ENCODE data around the gene GPR31. TPM values are rescaled to one million over a fixed set of nuclear protein-coding genes. Genes with fewer than 3 reads are reported as not detected.
"Not testable (repeated sequence)": the region's sequence is repeated elsewhere in the genome, so short reads cannot be mapped to it uniquely, and the experiment has no call there.

The GPR31 gene
- total RNA-seq, 1 experiment from 2014 or later = not detected

DNA sequence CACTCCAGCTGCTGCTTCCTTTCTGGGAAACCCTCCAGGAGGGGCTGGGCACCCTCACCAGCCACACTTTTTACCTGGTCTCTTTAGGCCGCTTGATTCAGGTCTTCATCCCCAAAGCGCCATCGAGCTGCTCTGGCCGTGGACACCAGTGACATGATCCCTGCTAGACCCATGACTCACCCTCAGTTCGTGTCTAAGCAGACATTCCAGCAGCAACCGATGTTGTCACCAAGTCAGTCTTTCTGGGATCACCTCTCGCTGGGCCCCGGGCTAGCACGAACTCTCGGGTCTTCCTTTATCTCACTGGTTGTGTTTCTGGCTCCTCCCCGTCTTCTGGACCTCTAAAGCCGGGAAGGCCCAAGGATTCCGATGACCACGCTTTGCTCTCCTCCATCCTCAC is 43.0 kb upstream of the GPR31 start:
- Histone ChIP-seq H3K14ac (ENCODE audit: insufficient read depth, low read length) (no peak overlapping the region), H3K23me2 (ENCODE audit: insufficient read length, low read depth, low read length, poor library complexity, severe bottlenecking) (no peaks in the 10 kb centered on the region), H2AFZ (ENCODE audit: low read length) (no peak overlapping the region), H3K4ac (ENCODE audit: low read depth, low read length) (no peak overlapping the region), H3K4me1 (ENCODE audit: insufficient read depth, low read length) (no peaks in the 10 kb centered on the region), H2BK12ac (ENCODE audit: insufficient read length, low read depth, low read length) (no peak overlapping the region), H4K20me1 (ENCODE audit: control insufficient read depth, insufficient read depth, insufficient read length) (no peaks in the 10 kb centered on the region), H3K9ac (ENCODE audit: extremely low read depth, insufficient read length, low read length) (no peak overlapping the region), H3K27me3 (ENCODE audit: insufficient read depth, low read length) (no peaks in the 10 kb centered on the region), H3K79me1 (ENCODE audit: insufficient read depth, low read depth, low read length, poor library complexity, severe bottlenecking) (no peaks in the 10 kb centered on the region), H2BK20ac (ENCODE audit: low read depth, low read length, poor library complexity, severe bottlenecking) (no peak overlapping the region), H4K5ac (ENCODE audit: insufficient read length, low read depth, low read length) (no peak overlapping the region), H3T11ph (ENCODE audit: low read length) (no peak overlapping the region), H4K8ac (replicated peaks; ENCODE audit: insufficient read length, low read depth, low read length) (no peak overlapping the region), H4K91ac (ENCODE audit: insufficient read length, low read depth, low read length) (no peak overlapping the region), H3K79me2 (ENCODE audit: insufficient read depth, low read length) (no peaks in the 10 kb centered on the region), H2BK15ac (ENCODE audit: low read depth, low read length) (no peak overlapping the region), H2BK5ac (ENCODE audit: insufficient read length, low read length) (no peak overlapping the region), H3K23ac (ENCODE audit: insufficient read length, low read depth, low read length) (no peak overlapping the region), H2AK5ac (ENCODE audit: insufficient read length, low read length) (no peak overlapping the region), H3K9me3 (ENCODE audit: control insufficient read depth, low read depth, low read length) (no peaks in the 10 kb centered on the region), H3K27ac (ENCODE audit: insufficient read length, low read depth, low read length) (no peak overlapping the region), H3K18ac (ENCODE audit: insufficient read length, low read depth, low read length) (no peak overlapping the region), H2BK120ac (ENCODE audit: low read depth, low read length, poor library complexity, severe bottlenecking) (no peak overlapping the region), H3K56ac (ENCODE audit: insufficient read length, low read depth, low read length) (no peak overlapping the region), H3K4me2 (ENCODE audit: insufficient read depth, insufficient read length, low read length) (no peak overlapping the region)
- Mint-ChIP-seq H3K36me3 (ENCODE audit: insufficient read depth in 1 of 3, low read depth in 3 of 3) (no peaks in the 10 kb centered on the region), H3K4me1 (peaks cover 4 to 10% of the 10 kb centered on the region in 2 experiments), H3K4me3 (no peak overlapping the region), H3K27ac (no peak overlapping the region), H3K9me3 (no peaks in the 10 kb centered on the region), H3K27me3 (ENCODE audit: low read depth) (peaks cover 8% of the 10 kb centered on the region)
- WGBS (ENCODE audit: extremely low coverage, insufficient read length, low lambda C conversion rate) = no CpG with 5 or more reads among the region's 14 CpGs
- no peak for DNase-seq
- TF ChIP-seq, protein P1, sequence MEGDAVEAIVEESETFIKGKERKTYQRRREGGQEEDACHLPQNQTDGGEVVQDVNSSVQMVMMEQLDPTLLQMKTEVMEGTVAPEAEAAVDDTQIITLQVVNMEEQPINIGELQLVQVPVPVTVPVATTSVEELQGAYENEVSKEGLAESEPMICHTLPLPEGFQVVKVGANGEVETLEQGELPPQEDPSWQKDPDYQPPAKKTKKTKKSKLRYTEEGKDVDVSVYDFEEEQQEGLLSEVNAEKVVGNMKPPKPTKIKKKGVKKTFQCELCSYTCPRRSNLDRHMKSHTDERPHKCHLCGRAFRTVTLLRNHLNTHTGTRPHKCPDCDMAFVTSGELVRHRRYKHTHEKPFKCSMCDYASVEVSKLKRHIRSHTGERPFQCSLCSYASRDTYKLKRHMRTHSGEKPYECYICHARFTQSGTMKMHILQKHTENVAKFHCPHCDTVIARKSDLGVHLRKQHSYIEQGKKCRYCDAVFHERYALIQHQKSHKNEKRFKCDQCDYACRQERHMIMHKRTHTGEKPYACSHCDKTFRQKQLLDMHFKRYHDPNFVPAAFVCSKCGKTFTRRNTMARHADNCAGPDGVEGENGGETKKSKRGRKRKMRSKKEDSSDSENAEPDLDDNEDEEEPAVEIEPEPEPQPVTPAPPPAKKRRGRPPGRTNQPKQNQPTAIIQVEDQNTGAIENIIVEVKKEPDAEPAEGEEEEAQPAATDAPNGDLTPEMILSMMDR (conservative IDR thresholded peaks at IDR 0.05) = no peak

DNA sequence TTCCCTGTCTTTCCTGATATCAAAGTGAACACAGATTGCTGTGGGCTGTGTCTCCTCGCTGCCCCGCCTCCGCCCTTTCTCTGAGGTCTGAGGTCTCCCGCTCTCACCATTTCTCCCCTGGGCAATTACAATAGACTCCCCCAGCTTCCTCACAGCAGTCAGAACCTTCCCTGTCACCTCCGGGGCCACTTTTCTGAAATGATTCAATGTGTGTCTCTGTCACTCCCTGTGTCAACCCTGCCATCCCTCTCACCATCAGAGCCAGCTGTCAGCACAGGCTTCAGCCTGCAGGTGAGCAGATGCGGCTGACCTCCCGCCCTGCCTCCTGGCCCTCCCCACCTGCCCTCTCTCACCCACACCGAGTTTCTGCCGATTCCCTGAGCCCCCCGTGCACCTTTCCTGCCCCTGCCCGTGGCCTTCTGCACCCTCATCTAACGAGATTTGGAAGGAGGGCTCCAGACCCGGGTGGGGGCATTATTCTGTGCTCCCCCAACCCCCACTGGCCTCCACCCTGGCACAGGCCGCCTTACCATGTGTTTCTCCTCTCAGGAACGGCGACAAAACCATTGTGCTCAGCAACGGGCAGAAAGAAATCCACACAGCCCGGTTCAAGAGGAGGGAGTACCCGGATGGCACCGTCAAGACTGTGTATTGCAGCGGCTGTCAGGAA is 38.3 kb upstream of the GPR31 start:
- not testable (repeated sequence) for H4K20me1 ChIP-seq (ENCODE audit: control insufficient read depth, insufficient read depth, insufficient read length); H3K23me2 ChIP-seq (ENCODE audit: insufficient read length, low read depth, low read length, poor library complexity, severe bottlenecking); H2AK5ac ChIP-seq (ENCODE audit: insufficient read length, low read length); H2BK20ac ChIP-seq (ENCODE audit: low read depth, low read length, poor library complexity, severe bottlenecking); H3K79me2 ChIP-seq (ENCODE audit: insufficient read depth, low read length); H3K4me3 Mint-ChIP-seq; H3K27ac ChIP-seq (ENCODE audit: insufficient read length, low read depth, low read length); H3K27me3 ChIP-seq (ENCODE audit: insufficient read depth, low read length); H3K4ac ChIP-seq (ENCODE audit: low read depth, low read length); H3K9me3 Mint-ChIP-seq; H3K27me3 Mint-ChIP-seq (ENCODE audit: low read depth); H3K14ac ChIP-seq (ENCODE audit: insufficient read depth, low read length); H3K56ac ChIP-seq (ENCODE audit: insufficient read length, low read depth, low read length); H2BK12ac ChIP-seq (ENCODE audit: insufficient read length, low read depth, low read length); H3K4me1 ChIP-seq (ENCODE audit: insufficient read depth, low read length); H4K8ac ChIP-seq (replicated peaks; ENCODE audit: insufficient read length, low read depth, low read length); H2BK15ac ChIP-seq (ENCODE audit: low read depth, low read length); H2AFZ ChIP-seq (ENCODE audit: low read length); H3T11ph ChIP-seq (ENCODE audit: low read length); DNase-seq; H3K18ac ChIP-seq (ENCODE audit: insufficient read length, low read depth, low read length); H2BK120ac ChIP-seq (ENCODE audit: low read depth, low read length, poor library complexity, severe bottlenecking); H4K91ac ChIP-seq (ENCODE audit: insufficient read length, low read depth, low read length); H2BK5ac ChIP-seq (ENCODE audit: insufficient read length, low read length); H3K9me3 ChIP-seq (ENCODE audit: control insufficient read depth, low read depth, low read length); H4K5ac ChIP-seq (ENCODE audit: insufficient read length, low read depth, low read length); H3K23ac ChIP-seq (ENCODE audit: insufficient read length, low read depth, low read length); H3K4me1 Mint-ChIP-seq; H3K4me2 ChIP-seq (ENCODE audit: insufficient read depth, insufficient read length, low read length); H3K9ac ChIP-seq (ENCODE audit: extremely low read depth, insufficient read length, low read length); H3K79me1 ChIP-seq (ENCODE audit: insufficient read depth, low read depth, low read length, poor library complexity, severe bottlenecking); H3K27ac Mint-ChIP-seq; H3K36me3 Mint-ChIP-seq (ENCODE audit: insufficient read depth in 1 of 3, low read depth in 3 of 3)
- WGBS (ENCODE audit: extremely low coverage, insufficient read length, low lambda C conversion rate) = no CpG with 5 or more reads among the region's 21 CpGs

Data from H9 (cell line).